Measurements from ENCODE around the gene AMPD3. TPM values are rescaled to one million over a fixed set of nuclear protein-coding genes. Genes with fewer than 3 reads are reported as not detected.

AMPD3 gene
- total RNA-seq, 1 donor from 2014 or later: 7.1 TPM

DNA sequence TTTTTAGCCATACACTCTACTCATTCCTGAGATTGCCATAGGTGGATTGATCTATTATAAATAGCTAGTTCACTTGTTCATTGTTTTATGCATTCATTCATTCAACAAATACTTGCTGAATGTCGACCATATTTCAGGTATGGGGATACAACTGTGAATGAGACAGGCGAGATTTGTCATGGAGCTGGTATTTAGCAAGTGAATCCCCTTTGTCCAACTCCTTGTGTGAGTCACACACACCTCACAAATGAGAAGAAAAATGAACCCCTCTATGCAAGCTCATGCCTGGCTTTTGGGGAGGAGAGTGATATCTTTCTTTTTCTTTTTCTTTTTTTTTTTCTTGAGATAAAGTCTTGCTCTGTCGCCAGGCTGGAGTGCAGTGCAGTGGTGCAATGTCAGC is 1.8 kb upstream of the AMPD3 start:
- H3K4me3 ChIP-seq (ENCODE audit: low read depth, low read length): no peak overlapping the region
- no peak for DNase-seq (ENCODE audit: low read depth)
- TF ChIP-seq, protein P1, sequence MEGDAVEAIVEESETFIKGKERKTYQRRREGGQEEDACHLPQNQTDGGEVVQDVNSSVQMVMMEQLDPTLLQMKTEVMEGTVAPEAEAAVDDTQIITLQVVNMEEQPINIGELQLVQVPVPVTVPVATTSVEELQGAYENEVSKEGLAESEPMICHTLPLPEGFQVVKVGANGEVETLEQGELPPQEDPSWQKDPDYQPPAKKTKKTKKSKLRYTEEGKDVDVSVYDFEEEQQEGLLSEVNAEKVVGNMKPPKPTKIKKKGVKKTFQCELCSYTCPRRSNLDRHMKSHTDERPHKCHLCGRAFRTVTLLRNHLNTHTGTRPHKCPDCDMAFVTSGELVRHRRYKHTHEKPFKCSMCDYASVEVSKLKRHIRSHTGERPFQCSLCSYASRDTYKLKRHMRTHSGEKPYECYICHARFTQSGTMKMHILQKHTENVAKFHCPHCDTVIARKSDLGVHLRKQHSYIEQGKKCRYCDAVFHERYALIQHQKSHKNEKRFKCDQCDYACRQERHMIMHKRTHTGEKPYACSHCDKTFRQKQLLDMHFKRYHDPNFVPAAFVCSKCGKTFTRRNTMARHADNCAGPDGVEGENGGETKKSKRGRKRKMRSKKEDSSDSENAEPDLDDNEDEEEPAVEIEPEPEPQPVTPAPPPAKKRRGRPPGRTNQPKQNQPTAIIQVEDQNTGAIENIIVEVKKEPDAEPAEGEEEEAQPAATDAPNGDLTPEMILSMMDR (conservative IDR thresholded peaks at IDR 0.05; ENCODE audit: low read depth, low read length): no peak

DNA sequence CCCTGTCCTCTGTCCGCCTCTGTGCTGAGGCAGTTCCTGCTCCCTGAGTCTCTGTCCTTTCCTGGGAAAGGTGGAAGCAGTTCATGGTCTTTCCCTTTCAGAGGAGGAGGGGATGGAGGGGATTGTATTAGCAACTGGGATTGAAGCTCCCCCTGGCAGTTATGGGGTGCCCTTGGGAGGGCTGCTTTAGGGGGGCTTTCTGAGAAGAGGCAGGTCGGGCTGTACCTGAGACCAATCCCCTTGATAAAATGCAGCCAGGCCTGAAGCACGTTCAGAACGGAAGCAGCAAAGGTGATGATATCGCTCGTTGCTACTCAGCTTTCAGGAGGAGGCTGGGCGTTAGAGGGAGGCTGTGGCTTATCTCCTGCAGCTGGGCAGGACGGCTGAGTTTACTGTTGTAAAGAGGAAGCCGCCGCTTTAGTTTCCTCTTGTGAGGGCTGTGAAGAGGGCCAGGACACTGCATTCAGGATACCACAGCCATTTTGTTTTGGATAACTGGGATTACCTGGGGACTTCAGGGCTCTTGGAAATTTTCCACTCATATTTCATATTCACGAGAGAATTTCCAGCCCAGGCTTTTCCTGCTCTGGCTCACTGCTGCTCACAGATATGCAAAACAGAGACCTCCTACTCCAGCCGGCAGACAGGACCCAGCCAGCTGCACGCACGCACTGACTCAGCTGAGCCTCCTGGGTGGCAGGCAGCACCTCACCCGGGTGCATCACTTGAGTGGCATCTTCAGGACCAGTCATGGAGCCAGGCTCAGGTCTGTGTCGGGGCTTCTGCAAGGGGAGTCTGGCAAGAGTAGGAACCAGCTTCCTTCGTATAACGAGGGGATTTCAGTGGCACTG is 798 bp downstream of the AMPD3 start:
- peak overlapping the region; percentile 37 for H3K4me3 ChIP-seq (ENCODE audit: low read depth, low read length)
- TF ChIP-seq, protein P1 (conservative IDR thresholded peaks at IDR 0.05; ENCODE audit: low read depth, low read length): no peak
- DNase-seq (ENCODE audit: low read depth): no peak

DNA sequence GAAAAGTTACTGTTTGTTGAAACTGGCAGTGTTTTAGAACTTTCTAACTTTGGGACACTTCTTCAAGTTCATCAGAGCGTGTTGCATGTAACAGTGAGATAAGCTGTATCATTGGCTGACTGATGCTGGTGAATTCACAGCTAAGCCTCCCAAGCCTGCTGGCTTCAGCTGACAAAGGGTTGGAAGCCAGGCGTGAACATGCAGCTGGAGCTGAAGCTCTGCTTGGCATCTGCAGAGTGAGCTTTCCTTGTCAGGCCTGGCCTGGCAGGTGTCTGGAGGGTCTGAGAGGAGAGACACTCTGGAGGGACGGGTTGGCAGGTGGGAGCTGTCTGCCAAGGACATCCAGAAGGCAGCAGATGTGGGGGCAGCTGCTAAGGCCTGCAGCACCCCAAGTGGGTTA is 1.5 kb downstream of the AMPD3 start:
- TF ChIP-seq, protein P1 (conservative IDR thresholded peaks at IDR 0.05; ENCODE audit: low read depth, low read length): no peak
- H3K4me3 ChIP-seq (ENCODE audit: low read depth, low read length): peak overlapping the region; percentile 37
- no peak for DNase-seq (ENCODE audit: low read depth)

DNA sequence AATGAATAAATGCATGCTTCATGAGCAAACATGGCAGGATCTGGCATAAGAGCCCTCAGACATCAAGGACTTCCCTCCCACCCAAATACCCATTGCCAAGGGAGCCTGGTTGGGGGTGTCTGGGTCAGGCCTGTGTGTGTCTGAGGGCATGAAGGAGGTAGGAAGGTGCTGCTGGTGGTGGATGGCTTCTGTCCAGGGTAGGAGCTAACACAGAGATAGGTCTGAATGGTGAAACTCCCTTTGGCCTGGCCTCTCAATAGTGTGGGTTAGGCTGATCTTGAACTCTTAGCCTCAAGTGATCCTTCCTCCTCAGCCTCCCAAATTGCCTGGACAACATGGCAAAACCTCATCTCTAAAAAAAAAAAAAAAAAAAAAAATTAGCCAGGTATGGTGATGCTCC is 2.8 kb downstream of the AMPD3 start:
- DNase-seq (ENCODE audit: low read depth): no peak
- no peak overlapping the region for H3K4me3 ChIP-seq (ENCODE audit: low read depth, low read length)
- TF ChIP-seq, protein P1 (conservative IDR thresholded peaks at IDR 0.05; ENCODE audit: low read depth, low read length): no peak

DNA sequence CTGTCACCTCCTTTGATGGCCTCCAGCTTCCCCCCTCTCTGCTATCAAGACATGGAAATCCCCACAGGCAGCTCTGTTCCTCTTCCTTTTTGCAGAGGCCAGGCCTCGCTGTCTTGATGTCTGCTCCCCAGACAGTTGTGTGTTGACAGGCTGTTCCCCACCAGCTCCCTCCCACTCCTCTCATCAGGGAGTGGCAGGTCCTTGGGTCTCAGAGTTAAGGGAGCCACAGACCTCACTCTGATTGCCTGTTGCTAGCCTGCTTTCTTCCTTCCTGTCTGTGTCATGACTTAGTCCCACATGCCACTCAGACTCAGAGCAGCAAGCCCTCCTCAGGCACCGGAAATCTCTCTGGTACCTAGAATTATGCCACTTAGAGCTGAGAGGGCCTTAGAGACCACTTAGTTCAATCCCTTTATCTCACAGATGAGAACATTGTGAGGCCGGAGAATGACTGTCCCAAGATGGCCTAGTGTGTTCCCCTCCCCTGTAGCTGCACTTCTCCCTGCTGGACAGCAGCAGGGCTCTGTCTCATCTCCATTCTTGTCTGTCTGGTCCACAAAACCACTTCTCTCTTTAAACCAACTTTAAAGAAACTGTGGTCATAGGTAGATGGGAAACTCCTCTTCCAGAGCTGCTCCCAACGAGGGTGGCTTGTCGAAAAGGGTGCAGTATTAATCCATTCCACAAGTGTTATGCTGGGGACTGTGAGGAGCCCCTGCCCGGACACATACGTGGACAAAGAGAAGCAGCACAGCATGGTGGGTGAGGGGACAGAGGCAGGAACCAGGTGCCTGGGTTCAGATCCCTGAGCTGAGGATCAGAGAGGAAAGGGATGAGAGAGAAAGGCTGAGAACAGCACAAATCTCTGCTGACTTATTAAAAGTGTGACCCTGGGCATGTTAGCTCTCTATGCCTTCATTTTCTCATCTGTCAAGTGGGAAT is 4.2 kb downstream of the AMPD3 start:
- H3K4me3 ChIP-seq (ENCODE audit: low read depth, low read length): no peak overlapping the region
- TF ChIP-seq, protein P1 (conservative IDR thresholded peaks at IDR 0.05; ENCODE audit: low read depth, low read length): no peak
- no peak for DNase-seq (ENCODE audit: low read depth)

DNA sequence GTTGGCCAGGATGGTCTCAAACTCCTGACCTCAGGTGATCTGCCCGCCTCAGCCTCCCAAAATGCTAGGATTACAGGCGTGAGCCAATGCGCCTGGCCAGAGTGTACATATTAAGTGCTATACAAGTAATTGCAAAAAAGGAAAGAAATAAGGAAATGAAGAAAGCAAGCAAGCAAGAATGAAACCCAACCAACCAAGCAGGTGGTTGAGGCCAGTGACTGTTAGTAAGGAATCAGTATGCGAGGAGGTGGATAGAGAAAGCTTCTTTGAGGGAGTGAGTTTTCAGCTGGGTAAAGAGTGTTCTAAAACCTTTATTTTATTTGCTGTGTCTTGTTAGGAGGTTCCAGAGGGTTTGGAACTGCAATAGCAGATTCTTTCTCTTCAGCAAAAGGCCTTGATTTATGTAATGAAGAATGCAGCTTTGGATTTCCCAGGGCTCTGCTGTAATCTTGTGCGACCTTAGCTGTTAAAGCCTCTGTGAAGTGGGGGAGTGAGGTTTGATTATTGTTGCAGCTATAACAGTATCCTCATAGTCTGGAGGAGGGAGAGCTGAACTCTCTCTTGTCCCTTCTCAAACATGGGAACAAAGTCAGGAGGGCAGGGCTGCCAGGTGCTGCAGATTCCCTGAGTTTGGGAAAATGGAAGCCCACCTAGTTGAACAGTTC is 5.7 kb downstream of the AMPD3 start:
- H3K4me3 ChIP-seq (ENCODE audit: low read depth, low read length): no peak overlapping the region
- DNase-seq (ENCODE audit: low read depth): no peak
- TF ChIP-seq, protein P1 (conservative IDR thresholded peaks at IDR 0.05; ENCODE audit: low read depth, low read length): no peak
